ENCODE measurements around the gene PSMA6. TPM values are rescaled to one million over a fixed set of nuclear protein-coding genes. Genes with fewer than 3 reads are reported as not detected.

PSMA6 gene
- total and polyA plus RNA-seq, 2 of the 13 experiments (the other 11 are each of a cell fraction or from before 2014, with no cell fraction given): 525 to 1,109 TPM

DNA sequence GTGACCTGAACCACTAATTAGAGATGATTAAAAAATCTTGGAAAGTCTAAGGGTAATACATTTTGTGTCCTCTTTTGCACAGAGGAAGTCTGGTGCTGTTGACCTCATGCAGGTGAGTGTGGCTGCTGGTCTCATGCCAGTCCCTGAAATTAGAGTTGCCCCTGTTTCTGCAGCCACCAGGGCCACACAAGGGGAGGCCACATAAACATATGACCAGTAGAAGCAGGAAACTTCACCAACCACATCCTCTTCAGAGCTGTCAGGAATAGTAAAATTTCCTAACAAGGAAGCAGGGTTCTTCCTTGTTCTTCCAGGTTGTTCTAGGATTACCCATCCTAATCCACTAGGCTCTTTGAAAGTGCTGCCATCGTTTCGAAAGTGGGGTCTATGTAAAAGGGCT, 28.3 kb downstream of the PSMA6 start:
- no peak overlapping the region for H3K4me3 ChIP-seq (replicated peaks in 1 of 3; ENCODE audit: insufficient read depth in 1 of 3, low read depth in 2 of 3, low read length in 3 of 3)
- no peak overlapping the region for H3K9ac ChIP-seq (ENCODE audit: insufficient read depth, low read depth, low read length)
- in situ Hi-C loops (cut with HindIII; ENCODE audit: extremely low pct_ligation_motif_present, low pct_unique_long_range_greater_than_20kb): no loop called here
- no TSS peak for BruUV-seq (replicated peaks)
- H3K9me3 ChIP-seq (ENCODE audit: low read length): no peaks in the 10 kb centered on the region
- no peak for DNase-seq (ENCODE audit: low spot score)
- no peaks in the 10 kb centered on the region for H3K4me1 ChIP-seq (ENCODE audit: insufficient read depth, low read length)
- H3K4me2 ChIP-seq (ENCODE audit: low read depth, low read length): no peak overlapping the region
- no peak overlapping the region for H3K27ac ChIP-seq (ENCODE audit: extremely low read length, insufficient read depth, low read length)
- WGBS (ENCODE audit: low lambda C conversion rate): 82% methylated on average over 2 of the region's 2 CpGs
- H3K27me3 ChIP-seq (ENCODE audit: control insufficient read depth in 1 of 2, insufficient read depth in 2 of 2, low read length in 2 of 2): no peaks in the 10 kb centered on the region
- H3K79me2 ChIP-seq (ENCODE audit: insufficient read depth, low read length): no peaks in the 10 kb centered on the region
- ChIA-PET POLR2A (interaction anchor here (1.2 to 5.3 kb wide), 3 partner anchors 16 to 84 kb away, joined by 3 to 27 read pairs (median 5); partner anchors contain the start of genes NFKBIA and PSMA6), CTCF (ENCODE audit: low intra/inter-chr PET ratio, low total read pairs) (no interaction called here)
- peak; percentile 45; the same call in 1 of the 2 replicates for TF ChIP-seq TARDBP (CRISPR knock-in tag; IDR thresholded peaks at IDR 0.05)
- 0 out of 2 replicates have a peak, but pooled peaks have one; percentile 4 for TF ChIP-seq KAT8 (CRISPR knock-in tag; IDR thresholded peaks at IDR 0.05)
- TF ChIP-seq PAF1 (CRISPR knock-in tag; IDR thresholded peaks at IDR 0.05): peak; percentile 87; the same call in 1 of the 2 replicates
- no peak for TF ChIP-seq ZNF263 (CRISPR knock-in tag; IDR thresholded peaks at IDR 0.05)
- TF ChIP-seq POLR2G (IDR thresholded peaks at IDR 0.05; ENCODE audit: low read depth, low read length): peak; percentile 41; the same call in 1 of the 2 replicates
- TF ChIP-seq, protein P1, sequence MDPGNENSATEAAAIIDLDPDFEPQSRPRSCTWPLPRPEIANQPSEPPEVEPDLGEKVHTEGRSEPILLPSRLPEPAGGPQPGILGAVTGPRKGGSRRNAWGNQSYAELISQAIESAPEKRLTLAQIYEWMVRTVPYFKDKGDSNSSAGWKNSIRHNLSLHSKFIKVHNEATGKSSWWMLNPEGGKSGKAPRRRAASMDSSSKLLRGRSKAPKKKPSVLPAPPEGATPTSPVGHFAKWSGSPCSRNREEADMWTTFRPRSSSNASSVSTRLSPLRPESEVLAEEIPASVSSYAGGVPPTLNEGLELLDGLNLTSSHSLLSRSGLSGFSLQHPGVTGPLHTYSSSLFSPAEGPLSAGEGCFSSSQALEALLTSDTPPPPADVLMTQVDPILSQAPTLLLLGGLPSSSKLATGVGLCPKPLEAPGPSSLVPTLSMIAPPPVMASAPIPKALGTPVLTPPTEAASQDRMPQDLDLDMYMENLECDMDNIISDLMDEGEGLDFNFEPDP (CRISPR knock-in tag; conservative IDR thresholded peaks at IDR 0.05): 0 out of 2 replicates have a peak, but pooled peaks have one; percentile 28
- no peak for TF ChIP-seq ZNF354B (CRISPR knock-in tag; IDR thresholded peaks at IDR 0.05)
- peak; percentile 94 for TF ChIP-seq RBM22 (optimal IDR thresholded peaks at IDR 0.05; ENCODE audit: low read length)
- TF ChIP-seq, protein P2, sequence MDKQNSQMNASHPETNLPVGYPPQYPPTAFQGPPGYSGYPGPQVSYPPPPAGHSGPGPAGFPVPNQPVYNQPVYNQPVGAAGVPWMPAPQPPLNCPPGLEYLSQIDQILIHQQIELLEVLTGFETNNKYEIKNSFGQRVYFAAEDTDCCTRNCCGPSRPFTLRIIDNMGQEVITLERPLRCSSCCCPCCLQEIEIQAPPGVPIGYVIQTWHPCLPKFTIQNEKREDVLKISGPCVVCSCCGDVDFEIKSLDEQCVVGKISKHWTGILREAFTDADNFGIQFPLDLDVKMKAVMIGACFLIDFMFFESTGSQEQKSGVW (CRISPR knock-in tag; IDR thresholded peaks at IDR 0.05; ENCODE audit: borderline replicate concordance): no peak
- no peak for TF ChIP-seq TOPORS (CRISPR knock-in tag; IDR thresholded peaks at IDR 0.05)
- no peak overlapping the region for H2AFZ ChIP-seq (ENCODE audit: low read length)
- no peak for FAIRE-seq
- ATAC-seq: peak; percentile 25
- intact Hi-C loops (cut with micrococcal nuclease; ENCODE audit: unreplicated experiment): no loop called here
- peaks cover 13 to 28% of the 10 kb centered on the region in 2 experiments for H3K36me3 ChIP-seq (replicated peaks in 1 of 2; ENCODE audit: control insufficient read depth in 1 of 2, insufficient read depth in 2 of 2, low read length in 2 of 2)
- H4K20me1 ChIP-seq (ENCODE audit: insufficient read depth, low read length): no peaks in the 10 kb centered on the region
